ENCODE results near the gene ZNF317. TPM values are rescaled to one million over a fixed set of nuclear protein-coding genes. Genes with fewer than 3 reads are reported as not detected.

ZNF317 gene
- total RNA-seq, 6 experiments from 2014 or later = 7.6 to 17.9 (median 12.1) TPM

GRCh38 chr19:9149997-9150396 is 9.8 kb downstream of the ZNF317 start:
- 90% methylated on average over 4 of the region's 4 CpGs for WGBS (ENCODE audit: insufficient coverage, low coverage, low lambda C conversion rate, missing lambda C conversion rate)
- ATAC-seq (no peak), DNase-seq (no peak)
- intact Hi-C loops (cut with DNase I) = no loop called here
- no peaks in the 10 kb centered on the region for H3K27me3 ChIP-seq
- H3K4me1 ChIP-seq = no peaks in the 10 kb centered on the region
- no peak overlapping the region for H3K27ac ChIP-seq
- no peak overlapping the region for H3K4me3 ChIP-seq
- H3K36me3 ChIP-seq = peaks cover 0 to 6% (median 0%) of the 10 kb centered on the region in 4 donors
- peaks cover 0 to 5% (median 2%) of the 10 kb centered on the region in 4 donors for H3K9me3 ChIP-seq
- TF ChIP-seq CTCF (IDR thresholded peaks at IDR 0.05) = no peak
- no peak for TF ChIP-seq POLR2A (IDR thresholded peaks at IDR 0.05)

- H3K4me1 ChIP-seq = no peaks in the 10 kb centered on the region
- H3K27ac ChIP-seq = no peak overlapping the region
- no peak overlapping the region for H3K4me3 ChIP-seq
- WGBS (ENCODE audit: insufficient coverage, low coverage, low lambda C conversion rate, missing lambda C conversion rate) = 90% methylated on average over 3 of the region's 5 CpGs
- no peaks in the 10 kb centered on the region for H3K27me3 ChIP-seq
- peaks cover 0 to 5% (median 0%) of the 10 kb centered on the region in 4 donors for H3K9me3 ChIP-seq
- ATAC-seq (no peak), DNase-seq (no peak)
- H3K36me3 ChIP-seq = peaks cover 0 to 9% (median 2%) of the 10 kb centered on the region in 4 donors
- TF ChIP-seq POLR2A (IDR thresholded peaks at IDR 0.05) (no peak), CTCF (IDR thresholded peaks at IDR 0.05) (no peak)
- intact Hi-C loops (cut with DNase I) = no loop called here
These were observed 10.5 kb downstream of the ZNF317 start for GRCh38 chr19:9150650-9151049.

GRCh38 chr19:9151367-9151766 is 11.2 kb downstream of the ZNF317 start:
- peaks cover 0 to 13% (median 5%) of the 10 kb centered on the region in 4 donors for H3K36me3 ChIP-seq
- H3K27me3 ChIP-seq = no peaks in the 10 kb centered on the region
- TF ChIP-seq CTCF (IDR thresholded peaks at IDR 0.05) = no peak
- TF ChIP-seq POLR2A (IDR thresholded peaks at IDR 0.05) = no peak
- DNase-seq (no peak), ATAC-seq (no peak)
- 91% methylated on average over 5 of the region's 5 CpGs for WGBS (ENCODE audit: insufficient coverage, low coverage, low lambda C conversion rate, missing lambda C conversion rate)
- H3K4me1 ChIP-seq = no peaks in the 10 kb centered on the region
- peaks cover 0 to 5% (median 0%) of the 10 kb centered on the region in 4 donors for H3K9me3 ChIP-seq
- no peak overlapping the region for H3K27ac ChIP-seq
- H3K4me3 ChIP-seq = no peak overlapping the region
- intact Hi-C loops (cut with DNase I) = no loop called here

GRCh38 chr19:9155591-9155990 is 15.4 kb downstream of the ZNF317 start:
- 100% methylated on average over 3 of the region's 4 CpGs for WGBS (ENCODE audit: insufficient coverage, low coverage, low lambda C conversion rate, missing lambda C conversion rate)
- no peak for DNase-seq
- peaks cover 0 to 53% (median 36%) of the 10 kb centered on the region in 4 donors for H3K36me3 ChIP-seq
- no peak for ATAC-seq
- H3K4me1 ChIP-seq = no peaks in the 10 kb centered on the region
- H3K9me3 ChIP-seq = peaks cover 0 to 8% (median 3%) of the 10 kb centered on the region in 4 donors
- no peak overlapping the region for H3K27ac ChIP-seq
- intact Hi-C loops (cut with DNase I) = no loop called here
- TF ChIP-seq POLR2A (IDR thresholded peaks at IDR 0.05) (no peak), CTCF (IDR thresholded peaks at IDR 0.05) (no peak)
- no peaks in the 10 kb centered on the region for H3K27me3 ChIP-seq
- no peak overlapping the region for H3K4me3 ChIP-seq

- Histone ChIP-seq H3K9me3 (peaks cover 0 to 12% (median 3%) of the 10 kb centered on the region in 4 donors), H3K4me1 (no peaks in the 10 kb centered on the region), H3K4me3 (no peak overlapping the region), H3K27me3 (no peaks in the 10 kb centered on the region), H3K27ac (no peak overlapping the region), H3K36me3 (peaks cover 0 to 60% (median 41%) of the 10 kb centered on the region in 4 donors)
- WGBS (ENCODE audit: insufficient coverage, low coverage, low lambda C conversion rate, missing lambda C conversion rate) = 88% methylated on average over 1 of the region's 1 CpG
- DNase-seq = no peak
- intact Hi-C loops (cut with DNase I) = no loop called here
- TF ChIP-seq CTCF (IDR thresholded peaks at IDR 0.05) = no peak
- TF ChIP-seq POLR2A (IDR thresholded peaks at IDR 0.05) = no peak
- no peak for ATAC-seq
These were observed 16.1 kb downstream of the ZNF317 start for GRCh38 chr19:9156304-9156703.

Data from right lobe of liver (tissue), 6 donors.